A549 (cell line): ENCODE results near the gene SLC6A6. TPM values are rescaled to one million over a fixed set of nuclear protein-coding genes. Genes with fewer than 3 reads are reported as not detected.

ENCODE experiments used
- ATAC-seq, 2 experiments: fragments of 200-7000 bp in 1 of 2; fragments of >200 bp in 1 of 2; cut with Nextera tagmentation in 1 of 2; cut with Tn5 transposase in 1 of 2; 3 replicates each; pipeline versions ENCODE4 v1.8.0 to v1.9.1; 2018 to 2020; ENCODE audit warnings: mild to moderate bottlenecking in 1 of 2, moderate library complexity in 1 of 2
- CTCF ChIA-PET: fragments of 300-600 bp; sonication (Branson Sonifier 250); formaldehyde crosslinking; extraction: SDS; loops from one replicate; lab custom pipeline; 2021; ENCODE audit warnings: antibody characterized with exemption, inconsistent platforms; lab: Yijun Ruan, JAX
- POLR2A ChIA-PET: fragments of 350-600 bp; formaldehyde crosslinking; extraction: SDS; loops from one replicate; lab custom pipeline; 2021; ENCODE audit warnings: antibody characterized with exemption, inconsistent platforms; lab: Yijun Ruan, JAX
- DNase-seq, 2 experiments: peaks; one replicate each; pipeline versions ENCODE4 v3.0.0 to v3.0.0-alpha.2; 2011 to 2016; ENCODE audit warnings: low read depth in 1 of 2, low spot score in 1 of 2
- FAIRE-seq: peaks from 2 replicates; lab custom pipeline; 2011; peaks lifted over from hg19 to GRCh38; lab: Jason Lieb, UNC
- H3K27ac ChIP-seq, 2 experiments: fragments of >200 bp; sonication (Bioruptor Twin); formaldehyde crosslinking; 3 replicates each; pipeline ENCODE4 v1.5.1; 2016 to 2017
- H3K4me1 ChIP-seq: fragments of >200 bp; sonication (Bioruptor Twin); formaldehyde crosslinking; 3 replicates; pipeline ENCODE4 v1.6.1; 2016
- H3K4me2 ChIP-seq: fragments of >200 bp; sonication (Bioruptor Twin); formaldehyde crosslinking; 3 replicates; pipeline ENCODE4 v1.6.1; 2016
- H3K4me3 ChIP-seq: fragments of >200 bp; sonication (Bioruptor Twin); formaldehyde crosslinking; 3 replicates; pipeline ENCODE4 v1.5.1; 2016
- H3K9me3 ChIP-seq: fragments of >200 bp; sonication (Bioruptor Twin); formaldehyde crosslinking; 3 replicates; pipeline ENCODE4 v1.6.1; 2016
- CHD4 ChIP-seq: fragments of 200-600 bp; sonication (generic); IDR thresholded peaks from 2 replicates; pipeline ENCODE4 v1.6.1; 2016; ENCODE audit warnings: antibody characterized with exemption, mild to moderate bottlenecking, borderline replicate concordance
- CTCF ChIP-seq: fragments of >200 bp; sonication (Bioruptor Twin); formaldehyde crosslinking; IDR thresholded peaks from 3 replicates; pipeline ENCODE4 v1.5.1; 2016
- EHF ChIP-seq: fragments of 250-450 bp; sonication (Bioruptor Pico); IDR thresholded peaks from 2 replicates; pipeline ENCODE4 v1.5.0; 2020; ENCODE audit warnings: mild to moderate bottlenecking
- EHMT2 ChIP-seq: fragments of 200-600 bp; sonication (generic); IDR thresholded peaks from 2 replicates; pipeline ENCODE4 v1.6.1; 2016; ENCODE audit warnings: antibody characterized with exemption, low read depth, mild to moderate bottlenecking, moderate library complexity
- ELK1 ChIP-seq: fragments of 150-350 bp; IDR thresholded peaks from 2 replicates; pipeline ENCODE4 v1.6.1; 2014; ENCODE audit warnings: low read depth, mild to moderate bottlenecking, low read length
- FOSB ChIP-seq: fragments of 250-450 bp; sonication (Bioruptor Pico); IDR thresholded peaks from 2 replicates; pipeline ENCODE4 v1.5.0; 2020; ENCODE audit warnings: mild to moderate bottlenecking, moderate library complexity
- FOSL2 ChIP-seq, 2 experiments: fragments of 450-650 bp in 1 of 2; fragments of >200 bp in 1 of 2; sonication (Bioruptor Twin) in 1 of 2; formaldehyde crosslinking; IDR thresholded peaks; 2 replicates each; pipeline versions ENCODE4 v1.5.0 to v1.6.1; 2016 to 2020; ENCODE audit warnings: mild to moderate bottlenecking in 1 of 2, moderate library complexity in 1 of 2
- FOXS1 ChIP-seq: fragments of 250-450 bp; sonication (Bioruptor Pico); IDR thresholded peaks from 2 replicates; pipeline ENCODE4 v1.5.0; 2020; ENCODE audit warnings: mild to moderate bottlenecking, moderate library complexity
- GATA3 ChIP-seq: IDR thresholded peaks from 2 replicates; pipeline ENCODE4 v1.6.1; 2012; ENCODE audit warnings: borderline replicate concordance
- HDAC2 ChIP-seq: fragments of 200-600 bp; sonication (generic); IDR thresholded peaks from 2 replicates; pipeline ENCODE4 v1.6.1; 2016
- HES2 ChIP-seq: fragments of >200 bp; sonication (Bioruptor Twin); formaldehyde crosslinking; IDR thresholded peaks from 2 replicates; pipeline ENCODE4 v1.6.1; 2016
- HMGXB4 ChIP-seq: fragments of 250-450 bp; sonication (Bioruptor Pico); IDR thresholded peaks from 2 replicates; pipeline ENCODE4 v1.5.0; 2021; ENCODE audit warnings: mild to moderate bottlenecking, moderate library complexity, borderline replicate concordance
- HOXB13 ChIP-seq: fragments of 250-450 bp; sonication (Bioruptor Pico); IDR thresholded peaks from 2 replicates; pipeline ENCODE4 v1.5.0; 2020; ENCODE audit warnings: low read depth, mild to moderate bottlenecking, moderate library complexity
- HOXB5 ChIP-seq: fragments of 250-450 bp; sonication (Bioruptor Pico); IDR thresholded peaks from 2 replicates; pipeline ENCODE4 v1.5.0; 2020; ENCODE audit warnings: mild to moderate bottlenecking, moderate library complexity
- JUN ChIP-seq, 2 experiments: fragments of >200 bp; sonication (Bioruptor Twin); formaldehyde crosslinking; IDR thresholded peaks; 2 replicates in 1 of 2; 3 replicates in 1 of 2; pipeline ENCODE4 v1.6.1; 2016 to 2017
- JUNB ChIP-seq: fragments of >200 bp; sonication (Bioruptor Twin); formaldehyde crosslinking; IDR thresholded peaks from 2 replicates; pipeline ENCODE4 v1.6.1; 2016
- KDM5A ChIP-seq: fragments of 200-600 bp; sonication (generic); IDR thresholded peaks from 2 replicates; pipeline ENCODE4 v1.6.1; 2016; ENCODE audit warnings: antibody characterized with exemption, mild to moderate bottlenecking
- MAX ChIP-seq: IDR thresholded peaks from 2 replicates; pipeline ENCODE4 v1.6.1; 2012
- NFE2L2 ChIP-seq: fragments of 150-350 bp; conservative IDR thresholded peaks from 2 replicates; pipeline ENCODE4 v1.6.1; 2014; ENCODE audit warnings: low read length
- PBX3 ChIP-seq: IDR thresholded peaks from 2 replicates; pipeline ENCODE4 v1.6.1; 2012
- POLR2AphosphoS2 ChIP-seq: conservative IDR thresholded peaks from 2 replicates; pipeline ENCODE4 v1.6.1; 2012; ENCODE audit warnings: low read length, improper control_type of control experiment, inconsistent platforms
- RAD21 ChIP-seq, 2 experiments: fragments of >200 bp in 1 of 2; sonication (Bioruptor Twin) in 1 of 2; formaldehyde crosslinking in 1 of 2; IDR thresholded peaks in 1 of 2; conservative IDR thresholded peaks in 1 of 2; 2 replicates in 1 of 2; 3 replicates in 1 of 2; pipeline ENCODE4 v1.6.1; 2012 to 2018; ENCODE audit warnings: inconsistent platforms in 1 of 2
- RNF2 ChIP-seq: fragments of 200-600 bp; sonication (generic); IDR thresholded peaks from 2 replicates; pipeline ENCODE4 v1.6.1; 2016; ENCODE audit warnings: low read depth, mild to moderate bottlenecking, antibody characterized with exemption, moderate library complexity, borderline replicate concordance
- SREBF2 ChIP-seq: fragments of 450-650 bp; IDR thresholded peaks from 2 replicates; pipeline ENCODE4 v1.6.1; 2014; ENCODE audit warnings: mild to moderate bottlenecking, moderate library complexity
- TP53 ChIP-seq: fragments of 250-450 bp; sonication (Bioruptor Pico); IDR thresholded peaks from 2 replicates; pipeline ENCODE4 v1.5.0; 2021; ENCODE audit warnings: mild to moderate bottlenecking, moderate library complexity
- USF2 ChIP-seq: fragments of 450-650 bp; IDR thresholded peaks from 2 replicates; pipeline ENCODE4 v1.6.1; 2014; ENCODE audit warnings: antibody characterized with exemption
- ZNF302 ChIP-seq: fragments of 250-450 bp; sonication (Bioruptor Pico); IDR thresholded peaks from 2 replicates; pipeline ENCODE4 v1.9.0; 2021; ENCODE audit warnings: inconsistent platforms, mild to moderate bottlenecking, moderate library complexity
- WGBS: methylation state at CpG from one replicate; pipeline ENCODE4 v1.1.6; 2017; ENCODE audit errors: missing lambda C conversion rate; 5-methylcytosine and 5-hydroxymethylcytosine counted together
- polyA plus RNA-seq, 4 experiments: library from polyadenylated mRNA; depleted of rRNA in 3 of 4; stranded (reverse); fragments of >200 nt; fragmentation: RNase III in 1 of 4; extraction: RNeasy Plus Mini Kit Qiagen cat#74134 plus additional on column Dnase treatment in 1 of 4; gene quantifications; 2 replicates in 3 of 4; 3 replicates in 1 of 4; pipeline ENCODE4 v1.2.3, GENCODE V29; 2011 to 2017

SLC6A6 gene
- polyA plus RNA-seq, 2 of the 4 experiments (the other 2 are of a cell fraction), result 73.3 to 73.8 TPM

- ChIA-PET POLR2A (interaction anchor here (1.4 kb wide), 2 partner anchors 9 to 42 kb away, joined by 5 to 10 read pairs; partner anchors contain the start of gene SLC6A6), CTCF (interaction anchor here (1.1 kb wide), 1 partner anchor 56 kb away, joined by 4 read pairs; no protein-coding TSS in a partner anchor)
- peak overlapping the region; percentile 62 for H3K4me2 ChIP-seq
- ATAC-seq (peak in 1 of 2 experiments; percentile 2; a peak in 3 of 6 replicates), FAIRE-seq (no peak), DNase-seq (peak in 1 of 2 experiments; percentile 75)
- no peaks in the 10 kb centered on the region for H3K9me3 ChIP-seq
- H3K4me1 ChIP-seq, result peaks cover 99% of the 10 kb centered on the region
- H3K27ac ChIP-seq, result peak overlapping the region; percentile 92 to 98
- no peak overlapping the region for H3K4me3 ChIP-seq
- 60% methylated on average over 9 of the region's 9 CpGs for WGBS
- TF ChIP-seq HMGXB4 (CRISPR knock-in tag) (peak; percentile 69; the same call in 1 of the 2 replicates), FOXS1 (CRISPR knock-in tag) (0 out of 2 replicates have a peak, but pooled peaks have one; percentile 12), HOXB5 (peak; percentile 62; the same call in 1 of the 2 replicates), SREBF2 (no peak), ZNF302 (CRISPR knock-in tag) (0 out of 2 replicates have a peak, but pooled peaks have one; percentile 2)
Measured at GRCh38 chr3:14411166-14411526, 8.7 kb downstream of the SLC6A6 start.

- ATAC-seq, result no peak
- FAIRE-seq, result no peak
- DNase-seq, result peak in 1 of 2 experiments; percentile 59
- Histone ChIP-seq H3K4me3 (no peak overlapping the region), H3K27ac (peak overlapping the region; percentile 92 to 98), H3K4me2 (peak overlapping the region; percentile 62), H3K9me3 (no peaks in the 10 kb centered on the region), H3K4me1 (peaks cover 99% of the 10 kb centered on the region)
- 81% methylated on average over 7 of the region's 7 CpGs for WGBS
- ChIA-PET CTCF (interaction anchor here (1.0 to 1.2 kb wide), 5 partner anchors 11 to 56 kb away, joined by 3 to 6 read pairs (median 3); no protein-coding TSS in a partner anchor), POLR2A (interaction anchor here (1.4 kb wide), 2 partner anchors 10 to 41 kb away, joined by 5 to 10 read pairs; partner anchors contain the start of gene SLC6A6)
- TF ChIP-seq HES2 (no peak), ELK1 (no peak), CHD4 (no peak), JUN (IDR thresholded peaks at IDR 0.05) (no peak), RNF2 (no peak), USF2 (no peak), NFE2L2 (no peak), HDAC2 (no peak), PBX3 (no peak), KDM5A (no peak), FOSB (CRISPR knock-in tag) (no peak), EHF (CRISPR knock-in tag) (0 out of 2 replicates have a peak, but pooled peaks have one; percentile 42), JUNB (no peak), FOXS1 (CRISPR knock-in tag) (no peak), RAD21 (conservative IDR thresholded peaks at IDR 0.05 in 1 of 2, IDR thresholded peaks at IDR 0.05 in 1 of 2) (no peak), POLR2AphosphoS2 (no peak), GATA3 (no peak), FOSL2 (IDR thresholded peaks at IDR 0.05) (no peak), FOSL2 (CRISPR knock-in tag; IDR thresholded peaks at IDR 0.05) (no peak), EHMT2 (no peak), CTCF (no peak; the same call in 2 of the 3 replicates), MAX (no peak), TP53 (CRISPR knock-in tag) (no peak), HMGXB4 (CRISPR knock-in tag) (no peak), HOXB13 (CRISPR knock-in tag) (no peak)
Measured at GRCh38 chr3:14411988-14412387, 9.6 kb downstream of the SLC6A6 start.
